CD14-positive monocyte (primary cell): ENCODE data around the gene LTBP1. TPM values are rescaled to one million over a fixed set of nuclear protein-coding genes. Genes with fewer than 3 reads are reported as not detected.
A peak's percentile ranks its signal among the peaks of the same experiment; 100 is the strongest.

Experiments
- DNase-seq, 3 donors: peaks; one replicate each; pipeline ENCODE4 v3.0.0-alpha.2; 2011 to 2022
- H2AFZ ChIP-seq: 2 replicates; pipeline ENCODE4 v1.6.0; 2012; ENCODE audit warnings: mild to moderate bottlenecking, low read depth, low read length, inconsistent platforms; ENCODE audit not compliant: insufficient read depth, poor library complexity, severe bottlenecking
- H3K27ac ChIP-seq, 2 donors: 1 replicate in 1 of 2; 2 replicates in 1 of 2; pipeline ENCODE4 v1.5.1; 2012 to 2013; ENCODE audit warnings: low read length in 2 of 2, control low read depth in 1 of 2, inconsistent platforms in 1 of 2, low read depth in 1 of 2, mild to moderate bottlenecking in 1 of 2
- H3K27me3 ChIP-seq, 2 donors: one replicate each; pipeline versions ENCODE4 v1.6.0 to v1.6.1; 2011 to 2013; ENCODE audit warnings: low read length in 2 of 2; ENCODE audit not compliant: control insufficient read depth in 2 of 2, insufficient read depth in 2 of 2
- H3K36me3 ChIP-seq, 2 donors: replicated peaks in 1 of 2; 1 replicate in 1 of 2; 2 replicates in 1 of 2; pipeline versions ENCODE4 v1.5.1 to v1.6.1; 2012 to 2013; ENCODE audit warnings: low read length in 2 of 2, control low read depth in 1 of 2, inconsistent platforms in 1 of 2, mild to moderate bottlenecking in 1 of 2; ENCODE audit not compliant: insufficient read depth in 2 of 2, control insufficient read depth in 1 of 2
- H3K4me1 ChIP-seq, 2 donors: 1 replicate in 1 of 2; 2 replicates in 1 of 2; pipeline versions ENCODE4 v1.5.1 to v1.6.1; 2012 to 2013; ENCODE audit warnings: low read length in 2 of 2, control low read depth in 1 of 2, inconsistent platforms in 1 of 2, mild to moderate bottlenecking in 1 of 2, moderate library complexity in 1 of 2; ENCODE audit not compliant: insufficient read depth in 2 of 2, control insufficient read depth in 1 of 2
- H3K4me2 ChIP-seq: replicated peaks from 2 replicates; pipeline ENCODE3; 2012; ENCODE audit warnings: low read length, moderate library complexity, mild to moderate bottlenecking; ENCODE audit not compliant: poor library complexity, severe bottlenecking; ENCODE audit errors: extremely low read depth
- H3K4me3 ChIP-seq, 3 experiments: fragments of 200-600 bp in 1 of 3; sonication (generic) in 1 of 3; replicated peaks in 1 of 3; 1 replicate in 2 of 3; 2 replicates in 1 of 3; pipeline ENCODE4 v1.5.1; 2011 to 2013; ENCODE audit warnings: low read length in 3 of 3, mild to moderate bottlenecking in 3 of 3, control low read depth in 2 of 3, low read depth in 2 of 3, inconsistent platforms in 1 of 3, moderate library complexity in 1 of 3
- H3K79me2 ChIP-seq: 2 replicates; pipeline ENCODE4 v1.6.0; 2012; ENCODE audit warnings: mild to moderate bottlenecking, control low read depth, inconsistent platforms, low read length, moderate library complexity; ENCODE audit not compliant: insufficient read depth
- H3K9ac ChIP-seq: 2 replicates; pipeline ENCODE4 v1.6.0; 2017; ENCODE audit warnings: low read length, mild to moderate bottlenecking; ENCODE audit not compliant: insufficient read depth, poor library complexity, severe bottlenecking
- H3K9me3 ChIP-seq, 2 donors: replicated peaks in 1 of 2; 1 replicate in 1 of 2; 2 replicates in 1 of 2; pipeline versions ENCODE4 v1.5.1 to v1.6.1; 2012 to 2013; ENCODE audit warnings: low read length in 2 of 2, control low read depth in 1 of 2; ENCODE audit not compliant: control insufficient read depth in 1 of 2, insufficient read depth in 1 of 2
- H4K20me1 ChIP-seq: 2 replicates; pipeline ENCODE4 v1.6.0; 2012; ENCODE audit warnings: mild to moderate bottlenecking, low read length, control low read depth, moderate library complexity; ENCODE audit not compliant: insufficient read depth
- H3K27ac Mint-ChIP-seq, 7 donors: one replicate each; pipeline ENCODE4 v1.8.0; 2020; ENCODE audit warnings: mild to moderate bottlenecking in 7 of 7, mixed read lengths in 7 of 7, moderate library complexity in 6 of 7, inconsistent platforms in 2 of 7
- H3K27me3 Mint-ChIP-seq, 3 donors: one replicate each; pipeline ENCODE4 v1.8.0; 2021 to 2022; ENCODE audit warnings: low read depth in 3 of 3, mild to moderate bottlenecking in 3 of 3, mixed read lengths in 3 of 3, moderate library complexity in 3 of 3, inconsistent platforms in 1 of 3
- H3K36me3 Mint-ChIP-seq, 2 donors: one replicate each; pipeline ENCODE4 v1.8.0; 2020; ENCODE audit warnings: mixed read lengths in 2 of 2, inconsistent platforms in 1 of 2, mild to moderate bottlenecking in 1 of 2
- H3K4me1 Mint-ChIP-seq: one replicate; pipeline ENCODE4 v1.8.0; 2020; ENCODE audit warnings: mild to moderate bottlenecking, mixed read lengths
- H3K4me3 Mint-ChIP-seq, 2 donors: one replicate each; pipeline ENCODE4 v1.8.0; 2020; ENCODE audit warnings: mild to moderate bottlenecking in 2 of 2, mixed read lengths in 2 of 2, moderate library complexity in 1 of 2
- H3K9me3 Mint-ChIP-seq, 7 donors: one replicate each; pipeline ENCODE4 v1.8.0; 2020 to 2022; ENCODE audit warnings: mixed read lengths in 7 of 7, mild to moderate bottlenecking in 6 of 7, moderate library complexity in 6 of 7, inconsistent platforms in 2 of 7
- CTCF ChIP-seq: fragments of 200-600 bp; IDR thresholded peaks from one replicate; pipeline ENCODE4 v1.8.0; 2022; ENCODE audit warnings: antibody characterized with exemption, mild to moderate bottlenecking
- WGBS: methylation state at CpG from one replicate; pipeline ENCODE4 v1.1.5; 2013; ENCODE audit warnings: missing lambda C conversion rate; ENCODE audit not compliant: insufficient coverage; 5-methylcytosine and 5-hydroxymethylcytosine counted together
- intact Hi-C, 2 donors: fragments of 100-400 bp; cut with micrococcal nuclease; formaldehyde crosslinking; loops; one replicate each; pipeline versions ENCODE4 v1.15.0 to v1.15.1; 2023
- polyA plus RNA-seq, 3 donors: library from polyadenylated mRNA; depleted of rRNA in 1 of 3; unstranded in 2 of 3; stranded (reverse) in 1 of 3; fragments of 300-500 nt in 2 of 3; fragments of >200 nt in 1 of 3; fragmentation: Illumina TruSeq in 2 of 3; gene quantifications; 1 replicate in 2 of 3; 2 replicates in 1 of 3; pipeline ENCODE4 v1.2.3, GENCODE V29; 2012 to 2021

LTBP1 gene
- polyA plus RNA-seq, 3 donors: 0.18 to 0.24 TPM; not detected in 1

GRCh38 chr2:33435518-33435917, 488.8 kb downstream of the LTBP1 start:
- no peaks in the 10 kb centered on the region for H3K9me3 ChIP-seq
- H3K4me1 ChIP-seq: no peaks in the 10 kb centered on the region
- no peaks in the 10 kb centered on the region for H3K27me3 ChIP-seq
- no peak for TF ChIP-seq CTCF
- no peak overlapping the region for H3K4me3 ChIP-seq
- H3K4me2 ChIP-seq: no peak overlapping the region
- no peak overlapping the region for H3K9ac ChIP-seq
- no peaks in the 10 kb centered on the region for H4K20me1 ChIP-seq
- intact Hi-C loops: no loop called here
- H3K27ac Mint-ChIP-seq: no peak overlapping the region
- no peak for DNase-seq
- H3K27ac ChIP-seq: no peak overlapping the region
- WGBS: 97% methylated on average over 7 of the region's 8 CpGs
- H3K36me3 Mint-ChIP-seq: no peaks in the 10 kb centered on the region
- no peak overlapping the region for H2AFZ ChIP-seq
- H3K9me3 Mint-ChIP-seq: peaks cover 0 to 3% (median 0%) of the 10 kb centered on the region in 7 donors
- H3K27me3 Mint-ChIP-seq: peaks cover 0 to 2% (median 0%) of the 10 kb centered on the region in 3 donors
- no peaks in the 10 kb centered on the region for H3K79me2 ChIP-seq
- no peaks in the 10 kb centered on the region for H3K36me3 ChIP-seq
- H3K4me3 Mint-ChIP-seq: no peak overlapping the region
- peaks cover 5% of the 10 kb centered on the region for H3K4me1 Mint-ChIP-seq

GRCh38 chr2:33436083-33436482, 489.3 kb downstream of the LTBP1 start:
- Histone ChIP-seq H3K4me1 (no peaks in the 10 kb centered on the region), H3K4me2 (no peak overlapping the region), H2AFZ (peak overlapping the region; percentile 29), H3K79me2 (no peaks in the 10 kb centered on the region), H3K9me3 (no peaks in the 10 kb centered on the region), H3K27ac (no peak overlapping the region), H3K4me3 (no peak overlapping the region), H3K9ac (no peak overlapping the region), H3K27me3 (no peaks in the 10 kb centered on the region), H4K20me1 (no peaks in the 10 kb centered on the region), H3K36me3 (no peaks in the 10 kb centered on the region)
- Mint-ChIP-seq H3K4me1 (peaks cover 5% of the 10 kb centered on the region), H3K9me3 (peaks cover 0 to 3% (median 0%) of the 10 kb centered on the region in 7 donors), H3K27ac (no peak overlapping the region), H3K36me3 (no peaks in the 10 kb centered on the region), H3K27me3 (peaks cover 0 to 2% (median 0%) of the 10 kb centered on the region in 3 donors), H3K4me3 (no peak overlapping the region)
- no peak for TF ChIP-seq CTCF
- no peak for DNase-seq
- intact Hi-C loops: no loop called here
- no CpG with 5 or more reads among the region's 1 CpG for WGBS
